GM12891 (cell line): ENCODE results near the gene MAP3K1.
A peak's percentile ranks its signal among the peaks of the same experiment; 100 is the strongest.

Experiments
- SPI1 ChIP-seq: IDR thresholded peaks from 2 replicates; pipeline ENCODE4 v1.6.1; 2011; ENCODE audit warnings: low read depth, low read length, control low read depth
- TAF1 ChIP-seq: IDR thresholded peaks from 2 replicates; pipeline ENCODE4 v1.6.1; 2011; ENCODE audit warnings: low read depth, low read length, control low read depth

DNA sequence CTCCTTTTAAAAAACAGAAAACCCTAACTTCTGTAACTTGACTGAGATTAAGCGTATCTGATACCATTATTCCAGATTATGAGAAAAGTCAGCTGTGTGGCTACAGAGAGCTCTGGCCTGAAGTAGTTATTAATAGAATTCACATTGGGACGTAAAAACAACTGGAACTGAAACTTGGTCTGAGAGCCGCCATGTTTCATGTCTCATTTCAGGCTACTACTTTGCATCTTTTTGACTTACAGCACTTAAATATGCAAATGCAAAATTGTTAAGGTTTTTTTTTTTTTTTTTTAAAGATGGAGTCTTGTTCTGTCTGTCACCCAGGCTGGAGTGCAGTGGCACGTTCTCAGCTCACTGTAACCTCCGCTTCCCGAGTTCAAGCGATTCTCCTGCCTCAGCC is 25.2 kb downstream of the MAP3K1 start:
- TF ChIP-seq TAF1: no peak
- peak; percentile 62 for TF ChIP-seq SPI1
